GM20000 (cell line): ENCODE measurements around the gene RCAN3.

Source experiments
- DNase-seq: peaks from one replicate; pipeline ENCODE4 v3.0.0; 2012; ENCODE audit warnings: low spot score
- CTCF ChIP-seq: IDR thresholded peaks from 2 replicates; pipeline ENCODE4 v1.5.1; 2012; ENCODE audit warnings: mild to moderate bottlenecking, control low read depth; ENCODE audit errors: extremely low read depth, missing control alignments

RCAN3 gene

GRCh38 chr1:24463776-24464735 is 38.6 kb upstream of the RCAN3 start:
- TF ChIP-seq CTCF: no peak
- no peak for DNase-seq

- TF ChIP-seq CTCF: no peak
Observed at GRCh38 chr1:24465099-24465498, 37.5 kb upstream of the RCAN3 start.

GRCh38 chr1:24465638-24466037 is 37.0 kb upstream of the RCAN3 start:
- DNase-seq: no peak
- TF ChIP-seq CTCF: no peak

More at GRCh38 chr1:24465099-24465498, 37.5 kb upstream of the RCAN3 start:
- no peak for DNase-seq

GRCh38 chr1:24468685-24469316 is 33.8 kb upstream of the RCAN3 start:
- DNase-seq: no peak
- no peak for TF ChIP-seq CTCF

GRCh38 chr1:24470592-24470991 is 32.0 kb upstream of the RCAN3 start:
- no peak for TF ChIP-seq CTCF
- DNase-seq: no peak

- no peak for DNase-seq
- TF ChIP-seq CTCF: no peak
Observed at GRCh38 chr1:24472527-24473251, 29.9 kb upstream of the RCAN3 start.
